ENCODE data around the gene TUBB4A. TPM values are rescaled to one million over a fixed set of nuclear protein-coding genes. Genes with fewer than 3 reads are reported as not detected.

TUBB4A gene
- total and polyA plus RNA-seq, 2 of the 8 experiments (the other 6 are each of a cell fraction or from before 2014, with no cell fraction given): 16.8 to 30.4 TPM

- Histone ChIP-seq H2BK5ac (ENCODE audit: low read depth, low read length) (no peak overlapping the region), H3K23ac (ENCODE audit: insufficient read length) (no peak overlapping the region), H3K4me3 (ENCODE audit: extremely low read depth in 1 of 4, insufficient read depth in 2 of 4, low read depth in 3 of 4, low read length in 4 of 4) (no peak overlapping the region), H3K27ac (ENCODE audit: low read depth, low read length) (no peak overlapping the region), H3K18ac (ENCODE audit: extremely low read depth, low read length) (no peak overlapping the region), H3K79me1 (ENCODE audit: low read depth, low read length) (no peaks in the 10 kb centered on the region), H2BK120ac (replicated peaks; ENCODE audit: low read depth, low read length) (no peak overlapping the region), H3K4ac (replicated peaks; ENCODE audit: insufficient read length, low read depth, low read length) (no peak overlapping the region), H2BK20ac (ENCODE audit: low read length) (no peak overlapping the region), H4K91ac (replicated peaks; ENCODE audit: insufficient read length, low read length) (no peak overlapping the region), H2AK5ac (ENCODE audit: low read depth, low read length) (no peak overlapping the region), H3K79me2 (ENCODE audit: control insufficient read depth in 1 of 2, insufficient read depth in 2 of 2, low read length in 2 of 2) (no peaks in the 10 kb centered on the region), H3K4me2 (ENCODE audit: insufficient read depth in 1 of 2, low read depth in 2 of 2, low read length in 2 of 2) (no peak overlapping the region), H2BK15ac (ENCODE audit: low read length) (no peak overlapping the region), H3K36me3 (ENCODE audit: control insufficient read depth in 2 of 4, insufficient read depth in 4 of 4, low read length in 3 of 4) (peaks cover 0 to 9% (median 0%) of the 10 kb centered on the region in 4 experiments; a peak in 1 of 8 replicates), H2BK12ac (ENCODE audit: low read depth, low read length) (no peak overlapping the region), H4K20me1 (replicated peaks in 1 of 2; ENCODE audit: control insufficient read depth in 1 of 2, insufficient read depth in 2 of 2, low read length in 2 of 2) (no peaks in the 10 kb centered on the region), H2AFZ (ENCODE audit: low read length) (no peak overlapping the region), H3K27me3 (replicated peaks in 1 of 4; ENCODE audit: control insufficient read depth in 3 of 4, extremely low read depth in 1 of 4, insufficient read depth in 3 of 4, low read length in 3 of 4) (no peaks in the 10 kb centered on the region), H3K14ac (ENCODE audit: insufficient read length) (no peak overlapping the region), H3K9me3 (ENCODE audit: insufficient read depth in 2 of 2, low read depth in 1 of 2, low read length in 1 of 2) (no peaks in the 10 kb centered on the region), H3K4me1 (replicated peaks in 1 of 4; ENCODE audit: control insufficient read depth in 3 of 4, insufficient read depth in 4 of 4, low read length in 3 of 4) (no peaks in the 10 kb centered on the region), H4K5ac (ENCODE audit: insufficient read length, low read depth, low read length) (no peak overlapping the region), H3K9ac (replicated peaks in 1 of 4; ENCODE audit: extremely low read depth in 1 of 4, low read depth in 3 of 4, low read length in 3 of 4) (no peak overlapping the region), H4K8ac (ENCODE audit: extremely low read depth, insufficient read depth, low read length) (no peak overlapping the region), H3K56ac (replicated peaks; ENCODE audit: insufficient read length, low read depth, low read length) (no peak overlapping the region), H3K23me2 (ENCODE audit: low read depth, low read length) (no peaks in the 10 kb centered on the region)
- CTCF ChIA-PET (ENCODE audit: partially characterized antibody): interaction anchor here (1.0 kb wide), 1 partner anchor 11 kb away, joined by 3 read pairs; no protein-coding TSS in a partner anchor
- TF ChIP-seq CHD1 (IDR thresholded peaks at IDR 0.05; ENCODE audit: low read depth, low read length) (no peak), SIN3A (conservative IDR thresholded peaks at IDR 0.05 in 1 of 2, IDR thresholded peaks at IDR 0.05 in 1 of 2; ENCODE audit: low read depth in 1 of 2, low read length in 2 of 2) (no peak), MAFK (IDR thresholded peaks at IDR 0.05; ENCODE audit: low read depth, low read length) (no peak), KDM5A (IDR thresholded peaks at IDR 0.05; ENCODE audit: low read length) (no peak), YY1 (IDR thresholded peaks at IDR 0.05; ENCODE audit: low read depth, low read length) (no peak), TAF1 (IDR thresholded peaks at IDR 0.05; ENCODE audit: low read depth, low read length) (no peak), HDAC6 (IDR thresholded peaks at IDR 0.05; ENCODE audit: low read depth, low read length) (no peak), TEAD4 (IDR thresholded peaks at IDR 0.05; ENCODE audit: low read depth, low read length) (no peak), NRF1 (IDR thresholded peaks at IDR 0.05; ENCODE audit: low read depth, low read length) (no peak), BACH1 (IDR thresholded peaks at IDR 0.05; ENCODE audit: low read length) (no peak), GABPA (IDR thresholded peaks at IDR 0.05; ENCODE audit: borderline replicate concordance, insufficient read depth, low read length) (no peak), USF2 (IDR thresholded peaks at IDR 0.05; ENCODE audit: low read length) (no peak), ASH2L (IDR thresholded peaks at IDR 0.05; ENCODE audit: low read length) (no peak), GTF2F1 (IDR thresholded peaks at IDR 0.05; ENCODE audit: borderline replicate concordance, low read depth, low read length) (no peak)
- no peak for DNase-seq (ENCODE audit: low read depth in 1 of 2, low spot score in 2 of 2)
- no peak for FAIRE-seq
- 80% methylated on average over 3 of the region's 3 CpGs; no CpG with 5 or more reads in 1 of the 2 experiments for WGBS, 2 experiments (ENCODE audit: extremely low coverage in 1 of 2, insufficient coverage in 1 of 2, insufficient read length in 1 of 2, insufficient replicate concordance in 2 of 2, low coverage in 1 of 2, low lambda C conversion rate in 2 of 2, missing lambda C conversion rate in 1 of 2)
- POLR2A ChIA-PET (ENCODE audit: partially characterized antibody): no interaction called here
Measured at GRCh38 chr19:6448045-6448444, 54.1 kb downstream of the TUBB4A start.

Data from H1 (cell line).